HG02973 (cell line): ENCODE results near the gene RBM5.

Source experiments
- ATAC-seq: cut with Tn5 transposase; IDR thresholded peaks from one replicate; pipeline ENCODE4 v1.9.1; 2021; ENCODE audit warnings: moderate library complexity; ENCODE audit not compliant: unreplicated experiment

Gene RBM5

DNA sequence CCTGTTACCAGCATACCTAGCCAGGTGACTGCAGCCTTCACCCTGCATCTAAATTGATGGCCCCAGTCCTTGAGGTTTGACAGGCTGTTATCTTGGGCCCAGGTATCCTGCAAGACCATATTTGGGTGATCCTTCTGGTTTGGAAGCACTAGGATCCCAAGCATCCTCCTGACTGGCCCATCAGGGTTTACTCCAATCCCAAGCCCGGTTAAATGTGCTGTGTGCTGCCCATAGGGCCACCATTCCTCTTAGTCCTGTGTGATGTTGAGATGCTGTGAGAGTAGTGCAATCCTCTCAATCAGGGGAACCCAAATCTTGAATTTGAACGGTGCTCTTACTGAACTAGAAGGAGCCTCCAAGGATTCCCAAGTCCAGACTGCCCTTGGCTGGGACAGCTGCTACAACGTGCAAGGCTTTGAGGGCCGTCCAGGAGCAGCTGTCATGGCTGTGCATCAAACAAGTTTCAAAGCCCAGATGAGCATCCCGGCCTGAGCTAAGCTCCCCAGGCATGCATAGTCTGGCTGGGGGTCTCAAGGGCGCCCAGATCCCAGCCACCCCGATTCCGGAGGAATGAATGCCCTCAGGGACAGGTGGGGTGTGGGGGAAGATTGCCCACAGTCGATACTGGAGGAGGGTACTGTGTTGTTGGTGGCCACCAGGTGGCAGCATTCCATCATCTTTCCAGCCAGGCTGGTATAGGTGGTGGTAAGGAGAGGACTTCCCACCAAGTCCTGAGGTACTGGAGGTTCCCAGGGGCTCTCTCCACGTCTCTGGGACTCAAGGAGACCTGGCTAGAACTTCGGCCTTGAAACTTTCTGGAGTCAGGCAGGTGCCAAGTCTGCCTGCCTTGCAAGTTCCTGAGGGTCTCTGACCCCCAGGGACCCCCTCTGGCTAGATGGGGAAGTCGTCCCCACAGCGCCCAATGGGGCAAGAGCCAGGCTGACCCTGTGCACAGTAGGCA is 32.6 kb downstream of the RBM5 start:
- ATAC-seq, result peak; percentile 62

GRCh38 chr3:50122071-50122470 is 33.4 kb downstream of the RBM5 start:
- no peak for ATAC-seq

DNA sequence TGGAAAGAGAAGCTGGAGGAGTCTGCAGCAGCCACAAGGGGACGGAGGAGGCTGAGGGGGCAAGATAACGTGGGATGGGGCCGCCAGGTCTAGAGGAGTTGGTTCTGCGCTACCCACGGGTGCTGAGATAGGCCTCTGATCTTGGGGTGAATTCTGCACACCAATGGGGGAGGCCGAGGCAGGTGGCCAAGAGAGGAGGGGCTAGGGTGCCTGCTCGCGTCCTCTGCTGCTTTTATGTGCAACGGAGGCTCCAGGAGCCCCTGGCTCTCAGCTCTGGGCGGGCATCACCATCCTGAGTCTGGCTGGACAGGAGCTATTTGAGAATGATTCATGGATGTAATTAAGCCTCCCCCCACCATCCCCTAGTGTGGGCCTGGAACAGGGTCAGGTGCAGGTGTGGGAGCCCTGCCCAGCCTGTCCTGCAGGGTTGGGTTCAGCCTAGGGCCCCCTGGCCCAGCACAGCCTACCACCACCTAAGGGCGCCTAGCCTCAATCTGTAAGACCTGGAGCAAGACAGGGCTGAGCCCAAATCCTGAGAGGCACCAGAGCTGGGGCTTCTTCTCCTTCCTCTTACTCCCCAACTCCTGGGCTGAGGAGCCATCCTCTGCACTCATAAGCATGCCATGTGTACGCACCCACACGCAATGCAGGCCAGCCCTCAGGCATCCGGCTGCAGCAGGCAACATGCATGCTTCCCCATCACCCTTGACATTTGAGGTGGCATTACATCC is 34.1 kb downstream of the RBM5 start:
- no peak for ATAC-seq

DNA sequence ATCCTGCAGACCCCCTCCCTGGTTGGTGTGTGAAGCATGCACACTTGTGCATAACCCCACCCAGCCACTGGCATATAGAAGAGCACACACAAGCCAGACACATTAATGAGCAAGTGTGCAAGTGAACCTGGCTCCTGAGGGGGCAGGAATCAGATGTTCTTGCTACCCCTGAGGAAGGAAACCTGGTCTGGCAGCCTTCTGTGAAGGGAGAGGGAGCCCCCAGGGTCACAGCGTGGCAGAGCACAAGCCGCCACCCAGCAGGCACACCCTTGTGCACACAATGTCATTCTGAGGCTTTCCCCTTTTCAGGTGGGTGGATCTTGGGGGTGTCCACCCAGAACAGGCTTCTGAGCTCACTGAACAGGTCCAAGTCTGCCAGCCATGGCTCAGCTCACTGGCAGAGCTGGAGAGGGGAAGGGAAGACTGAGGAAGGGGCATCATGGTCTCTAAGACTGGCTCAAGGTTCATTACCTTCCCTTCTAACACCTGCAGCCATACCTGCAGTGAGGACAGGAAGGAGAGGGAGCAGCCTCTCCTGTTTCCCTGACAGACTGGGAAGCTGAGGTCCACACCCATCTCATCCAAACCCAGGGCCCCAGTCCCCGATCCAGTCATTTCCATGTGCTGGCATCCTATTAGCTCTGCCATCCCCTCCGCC is 34.8 kb downstream of the RBM5 start:
- ATAC-seq, result no peak

- ATAC-seq, result no peak
Measured at GRCh38 chr3:50124052-50124799, 35.5 kb downstream of the RBM5 start.

- no peak for ATAC-seq
Measured at GRCh38 chr3:50124800-50125178, 36.1 kb downstream of the RBM5 start.

DNA sequence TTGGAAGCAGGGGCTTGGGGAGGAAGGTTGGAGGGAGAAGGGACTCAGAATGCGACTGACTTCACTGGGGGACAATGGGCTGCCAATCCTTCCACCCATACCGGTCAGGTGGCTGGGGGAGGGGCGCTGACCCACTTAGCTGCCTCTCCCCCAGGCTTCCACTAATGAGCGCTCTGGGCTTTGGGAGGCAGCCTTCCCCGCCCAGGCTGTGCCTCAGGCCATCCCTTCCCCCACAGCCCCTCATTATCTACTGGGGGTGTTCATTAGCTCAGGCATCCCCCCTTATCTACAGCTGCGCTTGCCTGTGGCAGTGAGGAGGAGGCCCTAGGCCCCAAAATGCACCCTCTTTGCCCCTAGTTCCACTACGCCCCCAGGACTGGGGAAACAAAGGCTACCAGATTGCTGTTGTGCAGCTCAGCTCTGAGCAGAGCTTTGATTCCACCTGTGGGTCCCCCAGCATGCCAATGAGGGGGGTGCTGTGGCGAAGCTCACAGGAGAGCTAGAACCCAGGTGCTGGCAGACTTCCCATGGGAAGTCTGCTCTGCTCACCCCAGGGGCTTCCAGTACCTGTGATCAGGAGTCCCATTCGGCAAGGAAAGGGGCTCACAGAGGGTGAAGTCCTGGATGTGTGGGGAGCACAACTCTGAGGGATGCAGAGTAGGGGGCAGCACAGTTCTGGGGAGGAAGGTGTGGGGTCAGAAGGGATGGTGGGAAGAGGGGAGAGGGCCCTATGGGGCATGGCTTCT is 37.0 kb downstream of the RBM5 start:
- ATAC-seq, result no peak

DNA sequence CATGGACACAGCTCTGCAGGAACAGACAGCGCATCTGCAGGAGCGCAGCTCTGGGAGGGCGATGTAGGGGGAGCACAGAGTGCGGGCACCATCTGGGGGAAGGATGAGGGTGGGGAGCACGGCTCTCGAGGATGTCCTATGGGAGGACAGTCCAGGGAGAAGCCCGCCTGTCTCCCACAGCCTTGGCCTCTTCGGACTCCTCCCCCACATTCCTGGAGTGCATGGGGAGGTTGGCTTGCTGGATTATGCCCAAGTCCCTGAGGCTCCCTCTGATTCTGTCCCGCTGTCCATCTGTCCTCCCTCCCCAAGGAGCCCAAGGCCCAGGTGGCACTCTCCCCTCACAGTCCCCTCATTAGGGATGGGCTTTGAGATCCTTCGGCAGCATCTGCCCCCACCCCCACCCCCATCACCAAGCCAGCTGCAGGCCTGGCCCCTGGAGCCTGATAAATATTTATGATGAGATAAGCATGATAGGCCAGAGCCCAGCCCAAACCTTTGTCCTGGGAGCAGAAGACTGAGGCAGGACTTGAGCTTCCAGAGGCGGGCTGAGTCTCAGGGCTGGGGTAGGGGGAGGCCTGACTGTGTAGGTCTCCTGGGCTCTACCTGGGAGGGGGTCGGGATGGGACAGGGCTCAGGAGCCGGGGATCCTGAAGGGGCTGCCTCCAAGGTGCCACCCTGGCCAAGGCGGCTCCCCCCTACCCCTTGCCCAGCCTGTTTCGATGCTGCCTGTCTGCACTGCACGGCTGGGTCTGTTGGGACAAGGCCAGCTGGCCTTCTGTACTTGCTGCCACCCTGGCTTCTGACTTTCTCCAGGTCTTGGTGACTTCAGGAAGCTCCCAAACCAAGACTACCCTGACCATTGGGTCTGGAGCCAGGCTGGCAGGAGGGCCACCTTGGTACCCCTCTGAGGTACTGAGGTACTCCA is 37.8 kb downstream of the RBM5 start:
- no peak for ATAC-seq

DNA sequence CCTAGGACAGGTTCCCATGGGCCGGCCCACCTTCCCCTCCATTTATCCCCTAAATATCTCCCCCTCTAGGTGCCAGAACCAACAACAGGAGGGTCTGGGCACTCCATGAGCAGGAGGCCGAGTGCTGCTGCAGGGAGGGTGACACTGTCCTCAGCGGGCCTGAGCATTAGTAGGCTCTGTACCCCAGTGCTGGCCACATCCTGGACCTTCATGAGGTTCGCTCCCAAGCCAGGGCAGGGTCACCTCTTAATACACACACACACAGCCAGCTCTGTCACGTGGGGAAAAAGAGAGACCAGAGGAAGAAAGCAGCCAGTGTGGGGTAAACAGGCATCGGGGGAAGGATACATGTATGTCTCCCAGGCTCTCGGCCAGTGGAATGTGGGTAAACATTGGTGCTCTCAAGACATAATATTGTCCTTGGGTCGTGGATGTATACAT is 38.6 kb downstream of the RBM5 start:
- no peak for ATAC-seq

DNA sequence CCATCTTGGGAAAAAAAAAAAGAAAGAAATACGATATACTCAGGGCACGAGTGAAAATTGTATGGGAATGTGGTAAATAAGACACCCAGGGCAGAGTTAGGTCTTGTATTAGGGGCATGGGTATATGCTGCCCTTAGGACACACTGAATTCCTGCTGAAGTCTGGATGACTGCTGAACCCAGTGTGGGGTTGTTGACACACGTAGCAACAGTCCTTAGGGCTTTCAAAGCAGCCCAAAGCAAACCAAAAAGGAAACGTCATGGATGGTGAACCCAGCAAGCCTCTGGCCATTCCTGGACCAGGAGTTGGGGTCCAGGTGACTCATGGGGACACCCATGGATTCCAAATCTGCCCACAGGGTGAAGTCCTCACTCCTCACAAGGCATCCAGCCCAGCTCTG is 39.3 kb downstream of the RBM5 start:
- ATAC-seq, result no peak

- no peak for ATAC-seq
Measured at GRCh38 chr3:50130436-50130835, 41.7 kb downstream of the RBM5 start.

- no peak for ATAC-seq
Measured at GRCh38 chr3:50132421-50133282, 43.9 kb downstream of the RBM5 start.

DNA sequence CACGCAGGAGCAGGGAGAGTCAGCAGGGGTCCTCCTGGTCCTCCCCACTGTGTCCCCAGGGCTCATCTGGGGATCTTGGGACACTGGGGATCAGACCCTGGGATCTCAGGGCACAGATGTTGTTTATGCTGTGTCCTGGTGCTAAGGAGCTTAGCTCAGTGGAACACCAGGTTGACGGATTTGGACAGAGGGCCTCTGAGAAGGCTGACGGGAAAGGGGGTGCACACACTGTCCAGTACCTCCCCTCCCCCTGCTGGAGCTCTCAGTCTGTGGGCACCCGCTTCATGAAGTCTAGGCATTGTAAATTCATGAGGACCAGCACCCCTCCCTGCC is 44.5 kb downstream of the RBM5 start:
- ATAC-seq, result no peak

- no peak for ATAC-seq
Measured at GRCh38 chr3:50134367-50134766, 45.6 kb downstream of the RBM5 start.

DNA sequence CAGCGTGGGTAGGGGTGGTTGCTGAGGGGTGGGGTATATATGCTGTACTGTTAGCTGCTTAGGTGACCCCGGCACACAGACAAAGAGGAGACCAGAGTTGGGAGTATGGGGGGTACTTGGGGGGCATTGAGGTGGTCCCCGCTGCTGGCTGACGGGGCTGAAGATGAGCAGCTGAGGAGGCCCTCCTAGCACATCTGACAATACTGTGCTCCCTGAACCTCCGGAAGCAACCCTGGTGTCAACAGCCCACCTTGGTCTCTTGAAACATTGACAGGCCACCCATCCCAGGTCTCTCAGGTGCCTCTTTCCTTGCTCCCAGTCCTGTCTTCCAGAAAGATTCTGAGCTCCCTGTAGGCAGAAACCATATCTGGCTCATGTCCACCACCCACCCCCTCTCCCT is 47.2 kb downstream of the RBM5 start:
- no peak for ATAC-seq

DNA sequence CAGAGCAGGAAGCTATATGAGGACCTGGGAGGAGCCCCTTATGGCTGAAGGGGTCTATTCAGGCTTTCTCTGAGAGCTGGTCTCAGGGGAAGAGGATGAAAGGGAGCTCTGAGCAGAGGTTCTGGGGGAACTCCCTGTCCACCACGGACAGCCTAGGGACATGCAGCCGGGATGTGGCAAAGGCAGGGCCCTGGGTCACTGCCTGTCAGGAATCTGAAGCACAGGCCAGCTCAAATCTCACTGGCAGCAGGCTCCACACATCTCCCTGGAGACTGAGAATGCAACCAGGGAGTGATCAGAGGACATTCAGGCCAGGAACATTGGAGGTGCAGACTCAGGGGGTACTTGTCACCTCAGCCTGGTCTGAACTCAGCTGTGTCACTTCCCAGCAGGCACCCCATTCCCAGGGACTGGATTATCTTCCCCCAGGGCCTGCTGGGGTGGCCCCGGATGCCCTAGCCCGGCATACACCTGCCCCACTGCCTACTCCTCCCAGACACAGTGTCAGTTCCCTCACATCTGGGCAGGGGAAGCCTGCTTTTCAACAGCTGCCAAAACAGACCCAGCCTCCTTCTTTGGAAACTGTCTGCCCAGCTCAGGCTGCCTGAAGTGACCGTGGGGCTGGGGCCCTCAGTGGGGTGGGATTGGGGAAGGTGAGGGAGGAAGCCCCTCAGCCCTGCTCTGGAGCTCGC is 48.1 kb downstream of the RBM5 start:
- no peak for ATAC-seq

GRCh38 chr3:50137531-50137930 is 48.8 kb downstream of the RBM5 start:
- no peak for ATAC-seq
